ENCODE data around the gene ATP5PB. TPM values are rescaled to one million over a fixed set of nuclear protein-coding genes. Genes with fewer than 3 reads are reported as not detected.

The ATP5PB gene
- total RNA-seq, 4 donors from 2014 or later = 135 to 159 (median 142) TPM

DNA sequence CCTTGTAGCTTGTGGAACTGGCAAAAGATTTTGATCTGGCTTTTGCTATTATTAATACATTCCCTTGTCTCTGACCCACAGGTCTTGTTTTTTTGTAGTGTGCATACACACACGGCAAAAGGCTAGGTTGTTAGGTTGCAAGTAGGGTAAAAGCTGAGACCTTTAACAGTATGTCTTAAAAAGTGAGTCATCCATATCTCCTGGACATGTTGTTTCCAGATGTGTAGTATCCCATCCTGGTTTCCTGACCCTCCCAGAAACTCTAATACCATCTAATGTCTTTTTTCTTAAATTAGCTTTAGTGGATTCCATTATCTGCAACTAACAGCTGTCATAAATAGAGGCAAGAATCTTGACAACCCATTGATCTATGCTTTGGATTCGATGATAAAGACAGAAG is 36.4 kb upstream of the ATP5PB start:
- DNase-seq (ENCODE audit: low spot score) = no peak
- no peak for TF ChIP-seq CTCF (IDR thresholded peaks at IDR 0.05)
- no peak for ATAC-seq (ENCODE audit: low FRiP score)

DNA sequence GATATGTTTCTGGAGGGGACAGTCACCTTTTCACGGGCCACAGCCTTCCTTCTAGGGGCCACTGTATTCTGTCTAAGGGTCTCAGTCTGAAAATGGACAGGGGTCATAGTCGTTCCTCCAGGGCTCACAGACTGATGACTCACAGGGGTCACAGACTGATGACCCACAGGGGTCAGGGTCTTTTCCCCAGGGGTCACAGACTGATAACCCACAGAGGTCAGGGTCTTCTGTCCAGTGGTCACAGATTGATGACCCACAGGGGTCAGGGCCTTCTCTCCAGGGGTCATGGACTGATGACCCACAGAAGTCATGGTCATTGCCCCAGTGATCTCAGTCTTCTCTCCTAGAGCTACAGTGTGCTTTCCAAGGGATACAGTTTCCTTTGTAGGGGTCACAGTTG is 34.5 kb upstream of the ATP5PB start:
- TF ChIP-seq CTCF (IDR thresholded peaks at IDR 0.05) = no peak
- DNase-seq (ENCODE audit: low spot score) (no peak), ATAC-seq (ENCODE audit: low FRiP score) (no peak)

GRCh38 chr1:111415461-111415860 is 33.8 kb upstream of the ATP5PB start:
- ATAC-seq (ENCODE audit: low FRiP score) (no peak), DNase-seq (ENCODE audit: low spot score) (no peak)
- TF ChIP-seq CTCF (IDR thresholded peaks at IDR 0.05) = no peak

GRCh38 chr1:111417755-111418154 is 31.5 kb upstream of the ATP5PB start:
- ATAC-seq (ENCODE audit: low FRiP score) = no peak
- TF ChIP-seq CTCF (IDR thresholded peaks at IDR 0.05) = no peak
- DNase-seq (ENCODE audit: low spot score) = no peak

DNA sequence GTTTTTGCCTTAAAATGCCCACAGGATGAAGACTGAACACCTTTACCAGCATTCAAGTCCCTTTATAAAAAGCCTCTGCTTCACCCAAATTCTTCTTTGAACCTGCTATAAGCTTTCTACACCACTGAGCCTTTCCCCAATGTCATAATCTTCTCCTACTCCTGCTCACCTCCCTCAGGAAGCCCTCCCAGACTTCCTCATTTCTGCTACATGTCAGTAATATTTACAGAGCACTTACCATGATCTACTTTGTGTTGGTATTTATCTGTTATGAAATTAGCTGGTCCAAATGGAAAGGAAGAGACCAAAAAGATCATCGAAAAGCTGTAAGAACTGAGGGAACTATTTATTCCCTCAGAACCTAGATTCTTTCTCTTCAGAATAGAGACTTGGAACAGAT is 30.2 kb upstream of the ATP5PB start:
- DNase-seq (ENCODE audit: low spot score) = no peak
- ATAC-seq (ENCODE audit: low FRiP score) = no peak
- no peak for TF ChIP-seq CTCF (IDR thresholded peaks at IDR 0.05)

DNA sequence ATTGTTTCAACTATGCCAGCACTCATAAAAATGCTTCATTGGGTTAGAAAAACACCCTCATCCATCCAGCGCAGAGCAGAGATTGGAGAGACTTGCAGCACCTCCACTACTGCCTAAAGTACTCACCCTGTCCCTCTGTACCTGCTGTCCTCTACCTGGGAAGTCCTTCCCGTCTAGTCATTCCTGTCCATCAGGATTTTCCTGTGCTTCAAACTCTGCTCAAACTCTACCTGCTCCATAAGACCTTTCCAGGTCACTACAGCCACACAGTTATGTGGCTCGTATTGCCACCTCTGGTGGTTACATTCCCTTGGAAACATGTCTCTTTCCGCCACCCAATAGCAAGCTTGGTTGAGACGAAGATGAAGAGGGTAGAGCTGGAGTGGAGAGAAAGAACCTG is 28.9 kb upstream of the ATP5PB start:
- DNase-seq (ENCODE audit: low spot score) = no peak
- no peak for TF ChIP-seq CTCF (IDR thresholded peaks at IDR 0.05)
- ATAC-seq (ENCODE audit: low FRiP score) = no peak

DNA sequence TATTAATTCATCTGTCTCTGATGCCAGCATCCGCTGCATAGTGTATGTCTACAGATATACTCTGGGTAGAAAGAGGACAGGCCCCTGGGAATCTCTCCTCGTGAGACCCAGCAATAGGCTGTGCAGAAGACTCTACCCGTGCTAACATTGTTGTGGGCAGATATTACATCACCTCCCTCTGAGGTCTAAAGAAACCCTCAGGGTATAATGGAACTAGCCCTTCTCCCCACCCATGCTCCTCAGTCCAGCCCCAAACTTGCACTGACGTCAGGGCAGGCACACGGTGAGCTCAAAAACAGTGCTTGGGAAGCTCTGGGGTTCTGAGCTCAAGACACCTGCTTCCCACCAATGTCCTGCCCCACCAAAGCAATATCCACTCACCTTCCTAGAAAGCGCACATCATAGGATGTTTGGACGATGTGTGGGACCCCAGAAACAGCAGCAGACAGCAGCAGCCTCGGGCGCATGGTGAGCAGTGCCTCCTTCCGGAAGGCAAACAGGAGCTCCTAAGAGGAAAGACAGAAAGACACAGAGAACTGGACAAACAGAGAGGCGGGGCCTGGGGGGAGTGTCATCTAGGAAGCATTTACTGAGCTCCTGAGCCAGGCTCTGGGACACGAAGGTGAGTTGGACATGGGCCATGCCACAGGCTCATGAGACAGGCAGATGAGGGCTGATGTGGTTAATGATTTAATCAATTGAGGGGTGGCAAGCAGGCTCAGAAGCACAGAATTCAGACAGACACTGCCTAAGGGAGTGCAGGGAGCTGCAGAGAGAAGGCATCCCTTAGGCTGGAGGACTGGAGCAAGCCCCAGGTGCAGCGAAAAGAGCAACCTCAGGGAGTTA is 26.5 kb upstream of the ATP5PB start:
- DNase-seq (ENCODE audit: low spot score) = no peak
- no peak for TF ChIP-seq CTCF (IDR thresholded peaks at IDR 0.05)
- ATAC-seq (ENCODE audit: low FRiP score) = no peak

All from omental fat pad (tissue), 4 donors.